ENCODE measurements around the gene ALPG.
A peak's percentile ranks its signal among the peaks of the same experiment; 100 is the strongest.

ALPG gene

GRCh38 chr2:232436381-232437194 is 29.9 kb downstream of the ALPG start:
- Histone ChIP-seq H3K9me3 (replicated peaks in 1 of 2; ENCODE audit: control insufficient read depth in 2 of 2, insufficient read depth in 1 of 2, low read depth in 1 of 2, low read length in 2 of 2) (no peaks in the 10 kb centered on the region), H3K23ac (ENCODE audit: low read depth, low read length, poor library complexity) (no peak overlapping the region), H3K36me3 (replicated peaks in 1 of 2; ENCODE audit: control insufficient read depth in 2 of 2, insufficient read depth in 2 of 2, low read length in 2 of 2) (no peaks in the 10 kb centered on the region), H2AFZ (ENCODE audit: low read length) (no peak overlapping the region), H2BK15ac (ENCODE audit: low read length) (no peak overlapping the region), H2BK5ac (ENCODE audit: low read length) (no peak overlapping the region), H3K27ac (replicated peaks; ENCODE audit: low read length) (no peak overlapping the region), H4K8ac (ENCODE audit: low read depth, low read length) (no peak overlapping the region), H3K9ac (ENCODE audit: low read depth, low read length, poor library complexity) (no peak overlapping the region), H3K4me3 (ENCODE audit: low read length in 2 of 2) (peak overlapping the region in 1 of 2 donors; percentile 49), H4K91ac (ENCODE audit: low read depth, low read length, poor library complexity) (no peak overlapping the region), H3K27me3 (ENCODE audit: control insufficient read depth in 3 of 3, insufficient read depth in 3 of 3, low read depth in 1 of 3, low read length in 3 of 3) (peaks cover 0 to 36% (median 7%) of the 10 kb centered on the region in 3 experiments), H3K14ac (ENCODE audit: low read length) (peak overlapping the region; percentile 75), H2AK5ac (ENCODE audit: low read depth, low read length) (peak overlapping the region; percentile 53), H3K4me2 (ENCODE audit: insufficient read depth, low read length, poor library complexity, severe bottlenecking) (no peak overlapping the region), H3K79me1 (ENCODE audit: low read depth, low read length) (no peaks in the 10 kb centered on the region), H3K4ac (ENCODE audit: low read length) (no peak overlapping the region), H3K4me1 (ENCODE audit: control insufficient read depth in 2 of 2, insufficient read depth in 1 of 2, low read depth in 1 of 2, low read length in 2 of 2) (no peaks in the 10 kb centered on the region), H3K18ac (ENCODE audit: low read length) (peak overlapping the region; percentile 35), H2BK12ac (ENCODE audit: low read length) (no peak overlapping the region), H2BK120ac (ENCODE audit: low read depth, low read length) (no peak overlapping the region)
- no peak for DNase-seq (ENCODE audit: low spot score)
- WGBS, 2 donors (ENCODE audit: extremely low coverage in 2 of 2, insufficient read length in 2 of 2, insufficient replicate concordance in 1 of 2), result no CpG with 5 or more reads among the region's 15 CpGs

DNA sequence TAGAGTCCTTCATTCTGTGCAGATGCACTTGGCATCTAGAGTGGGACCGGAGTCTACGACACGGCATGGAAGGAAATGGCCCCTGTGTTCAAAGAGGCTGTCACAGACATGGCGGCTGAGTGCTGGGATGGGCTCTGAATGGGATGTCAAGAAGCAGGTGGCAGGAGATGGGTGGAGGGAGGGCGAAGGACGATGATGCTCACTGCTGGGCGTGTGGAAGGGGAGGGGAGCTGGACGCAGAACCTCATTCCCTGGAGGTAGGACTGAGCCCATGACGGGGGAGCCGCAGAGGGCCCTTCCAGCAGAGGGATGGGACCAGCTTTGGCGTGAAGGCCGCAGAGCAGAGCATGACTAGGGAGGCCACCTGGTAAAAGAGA is 30.5 kb downstream of the ALPG start:
- Histone ChIP-seq H3K36me3 (replicated peaks in 1 of 2; ENCODE audit: control insufficient read depth in 2 of 2, insufficient read depth in 2 of 2, low read length in 2 of 2) (no peaks in the 10 kb centered on the region), H3K18ac (ENCODE audit: low read length) (no peak overlapping the region), H3K4ac (ENCODE audit: low read length) (peak overlapping the region; percentile 30), H3K9ac (ENCODE audit: low read depth, low read length, poor library complexity) (no peak overlapping the region), H3K79me1 (ENCODE audit: low read depth, low read length) (no peaks in the 10 kb centered on the region), H4K8ac (ENCODE audit: low read depth, low read length) (no peak overlapping the region), H3K4me3 (ENCODE audit: low read length in 2 of 2) (no peak overlapping the region), H4K91ac (ENCODE audit: low read depth, low read length, poor library complexity) (no peak overlapping the region), H3K23ac (ENCODE audit: low read depth, low read length, poor library complexity) (no peak overlapping the region), H3K27ac (replicated peaks; ENCODE audit: low read length) (no peak overlapping the region), H2AFZ (ENCODE audit: low read length) (no peak overlapping the region), H2BK12ac (ENCODE audit: low read length) (no peak overlapping the region), H2BK120ac (ENCODE audit: low read depth, low read length) (peak overlapping the region; percentile 26), H2AK5ac (ENCODE audit: low read depth, low read length) (no peak overlapping the region), H2BK15ac (ENCODE audit: low read length) (no peak overlapping the region), H3K14ac (ENCODE audit: low read length) (no peak overlapping the region), H2BK5ac (ENCODE audit: low read length) (no peak overlapping the region), H3K4me1 (ENCODE audit: control insufficient read depth in 2 of 2, insufficient read depth in 1 of 2, low read depth in 1 of 2, low read length in 2 of 2) (no peaks in the 10 kb centered on the region), H3K9me3 (replicated peaks in 1 of 2; ENCODE audit: control insufficient read depth in 2 of 2, insufficient read depth in 1 of 2, low read depth in 1 of 2, low read length in 2 of 2) (no peaks in the 10 kb centered on the region), H3K4me2 (ENCODE audit: insufficient read depth, low read length, poor library complexity, severe bottlenecking) (no peak overlapping the region), H3K27me3 (ENCODE audit: control insufficient read depth in 3 of 3, insufficient read depth in 3 of 3, low read depth in 1 of 3, low read length in 3 of 3) (peaks cover 0 to 36% (median 7%) of the 10 kb centered on the region in 3 experiments)
- DNase-seq (ENCODE audit: low spot score), result no peak
- WGBS, 2 donors (ENCODE audit: extremely low coverage in 2 of 2, insufficient read length in 2 of 2, insufficient replicate concordance in 1 of 2), result no CpG with 5 or more reads among the region's 12 CpGs

DNA sequence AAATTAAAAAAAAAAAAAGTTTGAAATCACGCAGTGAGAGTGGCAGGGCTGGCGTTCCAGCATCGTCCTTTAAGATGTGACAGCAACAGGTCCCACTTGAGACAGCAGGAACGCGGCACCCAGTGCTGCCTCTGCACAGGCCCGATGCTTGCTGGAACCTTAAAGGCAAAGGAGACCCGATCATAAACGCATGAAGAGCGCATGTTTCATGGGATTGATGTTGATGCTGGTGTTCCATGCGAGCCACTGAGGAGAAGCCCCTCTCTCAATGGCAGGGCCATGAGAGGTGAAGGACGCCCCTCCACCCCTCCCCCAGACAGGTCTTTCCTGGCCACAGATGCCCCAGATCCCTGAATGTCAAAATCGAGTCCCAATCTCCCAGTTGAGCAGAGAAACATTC is 31.4 kb downstream of the ALPG start:
- peaks cover 0 to 36% (median 7%) of the 10 kb centered on the region in 3 experiments for H3K27me3 ChIP-seq (ENCODE audit: control insufficient read depth in 3 of 3, insufficient read depth in 3 of 3, low read depth in 1 of 3, low read length in 3 of 3)
- H2BK120ac ChIP-seq (ENCODE audit: low read depth, low read length), result no peak overlapping the region
- H3K4me2 ChIP-seq (ENCODE audit: insufficient read depth, low read length, poor library complexity, severe bottlenecking), result no peak overlapping the region
- no peak overlapping the region for H2BK5ac ChIP-seq (ENCODE audit: low read length)
- no peak overlapping the region for H3K27ac ChIP-seq (replicated peaks; ENCODE audit: low read length)
- H3K4me1 ChIP-seq (ENCODE audit: control insufficient read depth in 2 of 2, insufficient read depth in 1 of 2, low read depth in 1 of 2, low read length in 2 of 2), result no peaks in the 10 kb centered on the region
- H2BK12ac ChIP-seq (ENCODE audit: low read length), result no peak overlapping the region
- no peak for DNase-seq (ENCODE audit: low spot score)
- no peak overlapping the region for H4K8ac ChIP-seq (ENCODE audit: low read depth, low read length)
- no peak overlapping the region for H2AFZ ChIP-seq (ENCODE audit: low read length)
- H4K91ac ChIP-seq (ENCODE audit: low read depth, low read length, poor library complexity), result no peak overlapping the region
- H3K36me3 ChIP-seq (replicated peaks in 1 of 2; ENCODE audit: control insufficient read depth in 2 of 2, insufficient read depth in 2 of 2, low read length in 2 of 2), result no peaks in the 10 kb centered on the region
- H2AK5ac ChIP-seq (ENCODE audit: low read depth, low read length), result no peak overlapping the region
- H3K18ac ChIP-seq (ENCODE audit: low read length), result no peak overlapping the region
- H3K9ac ChIP-seq (ENCODE audit: low read depth, low read length, poor library complexity), result no peak overlapping the region
- no peak overlapping the region for H2BK15ac ChIP-seq (ENCODE audit: low read length)
- no peak overlapping the region for H3K4ac ChIP-seq (ENCODE audit: low read length)
- no peaks in the 10 kb centered on the region for H3K79me1 ChIP-seq (ENCODE audit: low read depth, low read length)
- H3K4me3 ChIP-seq (ENCODE audit: low read length in 2 of 2), result no peak overlapping the region
- H3K9me3 ChIP-seq (replicated peaks in 1 of 2; ENCODE audit: control insufficient read depth in 2 of 2, insufficient read depth in 1 of 2, low read depth in 1 of 2, low read length in 2 of 2), result no peaks in the 10 kb centered on the region
- no peak overlapping the region for H3K14ac ChIP-seq (ENCODE audit: low read length)
- no CpG with 5 or more reads among the region's 12 CpGs for WGBS, 2 donors (ENCODE audit: extremely low coverage in 2 of 2, insufficient read length in 2 of 2, insufficient replicate concordance in 1 of 2)
- no peak overlapping the region for H3K23ac ChIP-seq (ENCODE audit: low read depth, low read length, poor library complexity)

- H3K27ac ChIP-seq (replicated peaks; ENCODE audit: low read length), result no peak overlapping the region
- DNase-seq (ENCODE audit: low spot score), result no peak
- H4K8ac ChIP-seq (ENCODE audit: low read depth, low read length), result peak overlapping the region; percentile 43
- H2AK5ac ChIP-seq (ENCODE audit: low read depth, low read length), result no peak overlapping the region
- no peaks in the 10 kb centered on the region for H3K9me3 ChIP-seq (replicated peaks in 1 of 2; ENCODE audit: control insufficient read depth in 2 of 2, insufficient read depth in 1 of 2, low read depth in 1 of 2, low read length in 2 of 2)
- H3K36me3 ChIP-seq (replicated peaks in 1 of 2; ENCODE audit: control insufficient read depth in 2 of 2, insufficient read depth in 2 of 2, low read length in 2 of 2), result no peaks in the 10 kb centered on the region
- H3K4me2 ChIP-seq (ENCODE audit: insufficient read depth, low read length, poor library complexity, severe bottlenecking), result no peak overlapping the region
- H3K79me1 ChIP-seq (ENCODE audit: low read depth, low read length), result no peaks in the 10 kb centered on the region
- H2BK5ac ChIP-seq (ENCODE audit: low read length), result no peak overlapping the region
- peaks cover 0 to 35% (median 7%) of the 10 kb centered on the region in 3 experiments for H3K27me3 ChIP-seq (ENCODE audit: control insufficient read depth in 3 of 3, insufficient read depth in 3 of 3, low read depth in 1 of 3, low read length in 3 of 3)
- H3K4me3 ChIP-seq (ENCODE audit: low read length in 2 of 2), result no peak overlapping the region
- H3K4ac ChIP-seq (ENCODE audit: low read length), result no peak overlapping the region
- no peak overlapping the region for H2BK120ac ChIP-seq (ENCODE audit: low read depth, low read length)
- no CpG with 5 or more reads among the region's 22 CpGs for WGBS, 2 donors (ENCODE audit: extremely low coverage in 2 of 2, insufficient read length in 2 of 2, insufficient replicate concordance in 1 of 2)
- peak overlapping the region; percentile 71 for H3K18ac ChIP-seq (ENCODE audit: low read length)
- peaks cover 0 to 2% of the 10 kb centered on the region in 2 donors for H3K4me1 ChIP-seq (ENCODE audit: control insufficient read depth in 2 of 2, insufficient read depth in 1 of 2, low read depth in 1 of 2, low read length in 2 of 2)
- H3K23ac ChIP-seq (ENCODE audit: low read depth, low read length, poor library complexity), result no peak overlapping the region
- H2AFZ ChIP-seq (ENCODE audit: low read length), result no peak overlapping the region
- H3K14ac ChIP-seq (ENCODE audit: low read length), result no peak overlapping the region
- H2BK12ac ChIP-seq (ENCODE audit: low read length), result peak overlapping the region; percentile 22
- peak overlapping the region; percentile 67 for H2BK15ac ChIP-seq (ENCODE audit: low read length)
- no peak overlapping the region for H3K9ac ChIP-seq (ENCODE audit: low read depth, low read length, poor library complexity)
- no peak overlapping the region for H4K91ac ChIP-seq (ENCODE audit: low read depth, low read length, poor library complexity)
Measured at GRCh38 chr2:232438951-232439757, 32.5 kb downstream of the ALPG start.

Data from neuronal stem cell (in vitro differentiated cells).